Transverse colon (tissue), 4 donors: Measurements from ENCODE around the gene UBE2E2. TPM values are rescaled to one million over a fixed set of nuclear protein-coding genes. Genes with fewer than 3 reads are reported as not detected.
A peak's percentile ranks its signal among the peaks of the same experiment; 100 is the strongest.

ENCODE experiments used
- DNase-seq: peaks from one replicate; pipeline ENCODE4 v3.0.0-alpha.2; 2019
- H3K27ac ChIP-seq, 4 donors: fragments of 200-600 bp; sonication (generic); 2 replicates each; pipeline ENCODE4 v1.5.1; 2016 to 2018; ENCODE audit warnings: inconsistent platforms in 4 of 4
- H3K27me3 ChIP-seq: fragments of 200-600 bp; sonication (generic); 2 replicates; pipeline ENCODE4 v1.5.1; 2017; ENCODE audit warnings: inconsistent platforms
- H3K36me3 ChIP-seq, 4 donors: fragments of 200-600 bp; sonication (generic); 2 replicates each; pipeline ENCODE4 v1.5.1; 2017 to 2019; ENCODE audit warnings: inconsistent platforms in 4 of 4
- H3K4me1 ChIP-seq, 4 donors: fragments of 200-600 bp; sonication (generic); 2 replicates each; pipeline ENCODE4 v1.5.1; 2017 to 2020; ENCODE audit warnings: inconsistent platforms in 4 of 4
- H3K4me3 ChIP-seq, 4 donors: fragments of 200-600 bp; sonication (generic); 1 replicate in 1 of 4; 2 replicates in 3 of 4; pipeline versions ENCODE4 v1.5.1 to v1.6.1; 2017 to 2019; ENCODE audit warnings: inconsistent platforms in 4 of 4
- H3K9me3 ChIP-seq, 2 donors: fragments of 200-600 bp; sonication (generic); 2 replicates each; pipeline ENCODE4 v1.5.1; 2017 to 2019; ENCODE audit warnings: inconsistent platforms in 2 of 2
- CTCF ChIP-seq, 5 experiments: fragments of 200-600 bp in 3 of 5; fragments of 450-650 bp in 2 of 5; sonication (generic) in 3 of 5; IDR thresholded peaks; 1 replicate in 2 of 5; 2 replicates in 3 of 5; pipeline ENCODE4 v1.5.1; 2016 to 2017; ENCODE audit warnings: antibody characterized with exemption in 5 of 5, inconsistent platforms in 3 of 5, mild to moderate bottlenecking in 2 of 5, moderate library complexity in 1 of 5
- EP300 ChIP-seq: sonication (generic); formaldehyde crosslinking; IDR thresholded peaks from one replicate; pipeline ENCODE4 v1.6.1; 2017; ENCODE audit warnings: antibody characterized with exemption, low read depth
- POLR2A ChIP-seq: fragments of 450-650 bp; IDR thresholded peaks from one replicate; pipeline ENCODE4 v1.6.1; 2016; ENCODE audit warnings: antibody characterized with exemption, mild to moderate bottlenecking, moderate library complexity
- POLR2AphosphoS5 ChIP-seq, 3 donors: sonication (generic); formaldehyde crosslinking; IDR thresholded peaks; one replicate each; pipeline ENCODE4 v1.6.1; 2016; ENCODE audit warnings: antibody characterized with exemption in 3 of 3
- WGBS, 2 donors: methylation state at CpG; one replicate each; pipeline ENCODE4 v1.1.5; 2018; ENCODE audit warnings: low coverage in 1 of 2; 5-methylcytosine and 5-hydroxymethylcytosine counted together
- in situ Hi-C, 4 donors: fragments of 200-750 bp; cut with MboI; loops; one replicate each; pipeline versions ENCODE4 v1.15.0 to v1.15.1; 2017; ENCODE audit warnings: low sequenced_read_pairs in 3 of 4, low pct_ligation_motif_present in 1 of 4, low pct_unique_long_range_greater_than_20kb in 1 of 4
- intact Hi-C: fragments of 100-400 bp; cut with DNase I; formaldehyde crosslinking; loops from one replicate; pipeline ENCODE4 v1.15.1; 2023; ENCODE audit warnings: low total_unique reads
- total RNA-seq, 4 donors: library from RNA; depleted of rRNA; stranded (reverse); fragments of >200 nt; gene quantifications; one replicate each; pipeline ENCODE4 v1.1.0, GENCODE V29; 2016

UBE2E2 gene
- total RNA-seq, 4 donors from 2014 or later: 5.4 to 133 (median 7.6) TPM

GRCh38 chr3:23219117-23219516 lies 16.0 kb downstream of the UBE2E2 start:
- WGBS, 2 donors: 38 to 50% methylated on average over 2 of the region's 2 CpGs
- H3K9me3 ChIP-seq: no peaks in the 10 kb centered on the region
- no peak for TF ChIP-seq CTCF (IDR thresholded peaks at IDR 0.05)
- TF ChIP-seq POLR2A: no peak
- no peak for TF ChIP-seq EP300
- TF ChIP-seq POLR2AphosphoS5 (IDR thresholded peaks at IDR 0.05): no peak
- H3K4me3 ChIP-seq: no peak overlapping the region
- no peaks in the 10 kb centered on the region for H3K36me3 ChIP-seq
- no peaks in the 10 kb centered on the region for H3K27me3 ChIP-seq
- no peak for DNase-seq
- peaks cover 0 to 4% (median 0%) of the 10 kb centered on the region in 4 donors for H3K4me1 ChIP-seq
- H3K27ac ChIP-seq: no peak overlapping the region
- intact Hi-C loops: no loop called here
- in situ Hi-C loops: no loop called here

GRCh38 chr3:23219552-23219951 lies 16.4 kb downstream of the UBE2E2 start:
- Histone ChIP-seq H3K27me3 (no peaks in the 10 kb centered on the region), H3K27ac (no peak overlapping the region), H3K9me3 (no peaks in the 10 kb centered on the region), H3K4me3 (no peak overlapping the region), H3K36me3 (no peaks in the 10 kb centered on the region), H3K4me1 (peaks cover 0 to 4% (median 0%) of the 10 kb centered on the region in 4 donors)
- 49 to 100% methylated on average over 1 to 2 of the region's 2 CpGs for WGBS, 2 donors
- intact Hi-C loops: no loop called here
- no peak for TF ChIP-seq POLR2A
- TF ChIP-seq POLR2AphosphoS5 (IDR thresholded peaks at IDR 0.05): no peak
- no peak for TF ChIP-seq CTCF (IDR thresholded peaks at IDR 0.05)
- no peak for DNase-seq
- in situ Hi-C loops: no loop called here

- in situ Hi-C loops: no loop called here
- WGBS, 2 donors: 74% methylated on average over 3 of the region's 3 CpGs
Observed at GRCh38 chr3:23221136-23221535, 18.0 kb downstream of the UBE2E2 start.

GRCh38 chr3:23232016-23232415 lies 28.9 kb downstream of the UBE2E2 start:
- H3K27ac ChIP-seq: no peak overlapping the region
- in situ Hi-C loops: no loop called here
- no peak for TF ChIP-seq CTCF (IDR thresholded peaks at IDR 0.05)
- no peak for TF ChIP-seq POLR2AphosphoS5 (IDR thresholded peaks at IDR 0.05)
- no peak for TF ChIP-seq EP300
- TF ChIP-seq POLR2A: no peak
- intact Hi-C loops: no loop called here
- H3K27me3 ChIP-seq: no peaks in the 10 kb centered on the region
- no peaks in the 10 kb centered on the region for H3K9me3 ChIP-seq
- H3K4me1 ChIP-seq: no peaks in the 10 kb centered on the region
- no peak overlapping the region for H3K4me3 ChIP-seq
- no peak for DNase-seq
- WGBS, 2 donors: 69 to 73% methylated on average over 2 to 3 of the region's 3 CpGs
- H3K36me3 ChIP-seq: no peaks in the 10 kb centered on the region

More at GRCh38 chr3:23221136-23221535, 18.0 kb downstream of the UBE2E2 start:
- H3K27me3 ChIP-seq: no peaks in the 10 kb centered on the region
- peak overlapping the region in 1 of 4 donors; percentile 16 for H3K27ac ChIP-seq
- intact Hi-C loops: no loop called here
- peak overlapping the region in 1 of 4 donors; percentile 16 for H3K4me3 ChIP-seq
- H3K9me3 ChIP-seq: no peaks in the 10 kb centered on the region
- peaks cover 0 to 4% (median 0%) of the 10 kb centered on the region in 4 donors for H3K4me1 ChIP-seq
- TF ChIP-seq POLR2AphosphoS5 (IDR thresholded peaks at IDR 0.05) (no peak), EP300 (no peak), POLR2A (no peak), CTCF (IDR thresholded peaks at IDR 0.05) (no peak)
- no peak for DNase-seq
- H3K36me3 ChIP-seq: no peaks in the 10 kb centered on the region
